OCI-LY3 (cell line): Measurements from ENCODE around the gene KDM6A.

Experiments
- EZH2phosphoT487 ChIP-seq: fragments of 200-600 bp; shearing (Covaris generic); IDR thresholded peaks from 2 replicates; pipeline ENCODE4 v1.6.1; 2018; ENCODE audit warnings: antibody characterized with exemption, mixed run types, low read depth
- TF ChIP-seq, protein P1 (sequence below): fragments of 200-600, 300-600 bp; sonication (generic); IDR thresholded peaks from 2 replicates; pipeline ENCODE4 v1.5.1; 2014; ENCODE audit warnings: antibody characterized with exemption, low read length, low read depth

DNA sequence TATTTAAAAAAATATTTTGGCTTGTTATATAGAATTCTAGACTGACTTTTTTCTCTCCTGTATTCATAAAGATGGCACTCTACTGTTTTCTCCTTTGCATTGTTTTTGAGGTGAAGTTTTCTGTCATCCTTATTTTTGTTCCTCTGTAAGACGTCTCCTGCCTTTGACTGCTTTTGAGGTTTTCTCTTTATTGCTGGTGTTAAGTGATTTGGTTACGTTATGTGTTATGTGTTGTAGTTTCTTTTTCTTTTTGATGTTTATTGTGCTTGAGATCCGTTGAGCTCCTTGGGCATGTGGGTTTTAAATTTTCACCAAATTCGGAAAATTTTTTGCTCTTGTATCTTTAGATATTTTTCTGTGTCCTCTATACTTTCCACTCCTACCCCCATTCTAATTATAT is 50.0 kb downstream of the KDM6A start:
- TF ChIP-seq, protein P1, sequence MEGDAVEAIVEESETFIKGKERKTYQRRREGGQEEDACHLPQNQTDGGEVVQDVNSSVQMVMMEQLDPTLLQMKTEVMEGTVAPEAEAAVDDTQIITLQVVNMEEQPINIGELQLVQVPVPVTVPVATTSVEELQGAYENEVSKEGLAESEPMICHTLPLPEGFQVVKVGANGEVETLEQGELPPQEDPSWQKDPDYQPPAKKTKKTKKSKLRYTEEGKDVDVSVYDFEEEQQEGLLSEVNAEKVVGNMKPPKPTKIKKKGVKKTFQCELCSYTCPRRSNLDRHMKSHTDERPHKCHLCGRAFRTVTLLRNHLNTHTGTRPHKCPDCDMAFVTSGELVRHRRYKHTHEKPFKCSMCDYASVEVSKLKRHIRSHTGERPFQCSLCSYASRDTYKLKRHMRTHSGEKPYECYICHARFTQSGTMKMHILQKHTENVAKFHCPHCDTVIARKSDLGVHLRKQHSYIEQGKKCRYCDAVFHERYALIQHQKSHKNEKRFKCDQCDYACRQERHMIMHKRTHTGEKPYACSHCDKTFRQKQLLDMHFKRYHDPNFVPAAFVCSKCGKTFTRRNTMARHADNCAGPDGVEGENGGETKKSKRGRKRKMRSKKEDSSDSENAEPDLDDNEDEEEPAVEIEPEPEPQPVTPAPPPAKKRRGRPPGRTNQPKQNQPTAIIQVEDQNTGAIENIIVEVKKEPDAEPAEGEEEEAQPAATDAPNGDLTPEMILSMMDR = no peak
- no peak for TF ChIP-seq EZH2phosphoT487
